ENCODE results near the gene SKA3.

SKA3 gene

GRCh38 chr13:21164631-21165030 is 11.7 kb downstream of the SKA3 start:
- H3K36me3 ChIP-seq (ENCODE audit: insufficient read depth, low read length) = peaks cover 31% of the 10 kb centered on the region; the same call in 1 of the 2 replicates
- H3K4me1 ChIP-seq (ENCODE audit: insufficient read depth, low read length, poor library complexity, severe bottlenecking) = no peaks in the 10 kb centered on the region
- no peaks in the 10 kb centered on the region for H3K27me3 ChIP-seq (ENCODE audit: insufficient read depth, low read length, poor library complexity, severe bottlenecking)
- H3K9ac ChIP-seq (ENCODE audit: low read depth, low read length, poor library complexity, severe bottlenecking) = no peak overlapping the region
- H3K4me2 ChIP-seq (ENCODE audit: low read depth, low read length, poor library complexity, severe bottlenecking) = no peak overlapping the region
- no peaks in the 10 kb centered on the region for H4K20me1 ChIP-seq (ENCODE audit: insufficient read depth, low read length, poor library complexity, severe bottlenecking)
- peaks cover 7% of the 10 kb centered on the region; the same call in 1 of the 2 replicates for H3K79me2 ChIP-seq (ENCODE audit: insufficient read depth, low read length)
- TF ChIP-seq EZH2phosphoT487 (IDR thresholded peaks at IDR 0.05; ENCODE audit: borderline replicate concordance) = no peak
- no peak for TF ChIP-seq CTCF (conservative IDR thresholded peaks at IDR 0.05; ENCODE audit: low read length)
- no peaks in the 10 kb centered on the region for H3K9me3 ChIP-seq (ENCODE audit: insufficient read depth, low read depth, low read length)
- H3K9me2 ChIP-seq (replicated peaks; ENCODE audit: low read depth, low read length) = no peaks in the 10 kb centered on the region
- H2AFZ ChIP-seq (ENCODE audit: low read length) = no peak overlapping the region
- no peak overlapping the region for H3K4me3 ChIP-seq (ENCODE audit: low read length, poor library complexity, severe bottlenecking)
- H3F3A ChIP-seq (ENCODE audit: low read depth) = no peaks in the 10 kb centered on the region

- no peak overlapping the region for H3K4me2 ChIP-seq (ENCODE audit: low read depth, low read length, poor library complexity, severe bottlenecking)
- no peak overlapping the region for H3K4me3 ChIP-seq (ENCODE audit: low read length, poor library complexity, severe bottlenecking)
- H3K4me1 ChIP-seq (ENCODE audit: insufficient read depth, low read length, poor library complexity, severe bottlenecking) = peaks cover 9% of the 10 kb centered on the region
- H2AFZ ChIP-seq (ENCODE audit: low read length) = no peak overlapping the region
- no peaks in the 10 kb centered on the region for H3K9me2 ChIP-seq (replicated peaks; ENCODE audit: low read depth, low read length)
- H3K9me3 ChIP-seq (ENCODE audit: insufficient read depth, low read depth, low read length) = no peaks in the 10 kb centered on the region
- H3F3A ChIP-seq (ENCODE audit: low read depth) = no peaks in the 10 kb centered on the region
- no peak overlapping the region for H3K9ac ChIP-seq (ENCODE audit: low read depth, low read length, poor library complexity, severe bottlenecking)
- peaks cover 22% of the 10 kb centered on the region for H3K36me3 ChIP-seq (ENCODE audit: insufficient read depth, low read length)
- no peak for TF ChIP-seq EZH2phosphoT487 (IDR thresholded peaks at IDR 0.05; ENCODE audit: borderline replicate concordance)
- TF ChIP-seq CTCF (conservative IDR thresholded peaks at IDR 0.05; ENCODE audit: low read length) = no peak
- H3K79me2 ChIP-seq (ENCODE audit: insufficient read depth, low read length) = no peaks in the 10 kb centered on the region
- H4K20me1 ChIP-seq (ENCODE audit: insufficient read depth, low read length, poor library complexity, severe bottlenecking) = no peaks in the 10 kb centered on the region
- H3K27me3 ChIP-seq (ENCODE audit: insufficient read depth, low read length, poor library complexity, severe bottlenecking) = no peaks in the 10 kb centered on the region
These were observed 24.0 kb downstream of the SKA3 start for GRCh38 chr13:21152251-21152899.

GRCh38 chr13:21150013-21150412 is 26.3 kb downstream of the SKA3 start:
- Histone ChIP-seq H4K20me1 (ENCODE audit: insufficient read depth, low read length, poor library complexity, severe bottlenecking) (peaks cover 18% of the 10 kb centered on the region), H3K4me1 (ENCODE audit: insufficient read depth, low read length, poor library complexity, severe bottlenecking) (peaks cover 9% of the 10 kb centered on the region), H3K4me2 (ENCODE audit: low read depth, low read length, poor library complexity, severe bottlenecking) (peak overlapping the region; percentile 11), H3K9me3 (ENCODE audit: insufficient read depth, low read depth, low read length) (no peaks in the 10 kb centered on the region), H3K36me3 (ENCODE audit: insufficient read depth, low read length) (peaks cover 32% of the 10 kb centered on the region), H2AFZ (ENCODE audit: low read length) (no peak overlapping the region), H3F3A (ENCODE audit: low read depth) (no peaks in the 10 kb centered on the region), H3K4me3 (ENCODE audit: low read length, poor library complexity, severe bottlenecking) (no peak overlapping the region), H3K9me2 (replicated peaks; ENCODE audit: low read depth, low read length) (no peaks in the 10 kb centered on the region), H3K27me3 (ENCODE audit: insufficient read depth, low read length, poor library complexity, severe bottlenecking) (no peaks in the 10 kb centered on the region), H3K79me2 (ENCODE audit: insufficient read depth, low read length) (peaks cover 20% of the 10 kb centered on the region), H3K9ac (ENCODE audit: low read depth, low read length, poor library complexity, severe bottlenecking) (no peak overlapping the region)
- TF ChIP-seq EZH2phosphoT487 (IDR thresholded peaks at IDR 0.05; ENCODE audit: borderline replicate concordance) (no peak), CTCF (conservative IDR thresholded peaks at IDR 0.05; ENCODE audit: low read length) (no peak)
